K562 (cell line): Measurements from ENCODE around the gene IQCK.

Source experiments
- CTCF ChIP-seq, 3 experiments: IDR thresholded peaks in 2 of 3; conservative IDR thresholded peaks in 1 of 3; 2 replicates each; pipeline ENCODE4 v1.5.1; 2011 to 2012; ENCODE audit warnings: low read length in 3 of 3, mild to moderate bottlenecking in 3 of 3, control low read depth in 2 of 3, improper control_type of control experiment in 1 of 3, inconsistent platforms in 1 of 3, low read depth in 1 of 3, mixed read lengths in 1 of 3, moderate library complexity in 1 of 3; ENCODE audit not compliant: insufficient read depth in 2 of 3
- HMG20A ChIP-seq: fragments of 450-650 bp; formaldehyde crosslinking; conservative IDR thresholded peaks from 2 replicates; pipeline ENCODE4 v1.4.0; 2020; ENCODE audit warnings: mild to moderate bottlenecking, mixed read lengths
- HNRNPLL ChIP-seq: fragments of 200-400 bp; formaldehyde crosslinking; IDR thresholded peaks from 2 replicates; pipeline ENCODE4 v1.6.1; 2017; ENCODE audit warnings: low read length, low read depth, mild to moderate bottlenecking; ENCODE audit not compliant: poor library complexity, severe bottlenecking
- PCBP2 ChIP-seq: fragments of 200-400 bp; formaldehyde crosslinking; IDR thresholded peaks from 2 replicates; pipeline ENCODE4 v1.6.1; 2018; ENCODE audit warnings: low read length, low read depth, mild to moderate bottlenecking, moderate library complexity; ENCODE audit not compliant: poor library complexity, severe bottlenecking
- PTBP1 ChIP-seq: fragments of 200-400 bp; formaldehyde crosslinking; IDR thresholded peaks from 2 replicates; pipeline ENCODE4 v1.6.1; 2017; ENCODE audit warnings: low read depth, low read length
- ZNF124 ChIP-seq: sonication (generic); formaldehyde crosslinking; IDR thresholded peaks from 2 replicates; pipeline ENCODE4 v1.8.1; 2022; ENCODE audit warnings: missing genetic modification reagents

GRCh38 chr16:19872179-19872863 lies 154.2 kb downstream of the IQCK start:
- TF ChIP-seq HNRNPLL (no peak), PTBP1 (no peak), HMG20A (CRISPR knock-in tag) (no peak), ZNF124 (no peak), CTCF (IDR thresholded peaks at IDR 0.05 in 2 of 3, conservative IDR thresholded peaks at IDR 0.05 in 1 of 3; ENCODE audit: insufficient read depth in 2 of 3, low read depth in 1 of 3, low read length in 3 of 3) (no peak), PCBP2 (no peak)
